B cell (primary cell): ENCODE data around the gene NFIC. TPM values are rescaled to one million over a fixed set of nuclear protein-coding genes. Genes with fewer than 3 reads are reported as not detected.

Source experiments
- ATAC-seq: fragments of 200-7000 bp; cut with Tn5 transposase; one replicate; pipeline ENCODE4 v1.10.0; 2021; ENCODE audit warnings: low read depth, mild to moderate bottlenecking, moderate number of reproducible peaks, moderate library complexity
- CTCF ChIA-PET: fragments of 350-600 bp; sonication (Branson Sonifier 250); formaldehyde crosslinking; loops from one replicate; lab custom pipeline; 2021; ENCODE audit warnings: antibody characterized with exemption, inconsistent platforms; lab: Charles Lee
- POLR2A ChIA-PET: fragments of 350-600 bp; sonication (Branson Sonifier 250); formaldehyde crosslinking; loops from one replicate; lab custom pipeline; 2021; ENCODE audit warnings: antibody characterized with exemption; lab: Charles Lee
- DNase-seq: peaks from one replicate; pipeline ENCODE4 v3.0.0; 2013
- H2AFZ ChIP-seq: 2 replicates; pipeline ENCODE4 v1.6.1; 2012; ENCODE audit warnings: mild to moderate bottlenecking, low read depth, low read length; ENCODE audit not compliant: insufficient read depth, poor library complexity, severe bottlenecking
- H3K27ac ChIP-seq, 2 donors: 1 replicate in 1 of 2; 2 replicates in 1 of 2; pipeline ENCODE4 v1.5.1; 2012 to 2013; ENCODE audit warnings: low read length in 2 of 2, mild to moderate bottlenecking in 2 of 2, moderate library complexity in 1 of 2
- H3K27me3 ChIP-seq, 4 experiments: fragments of 200-600 bp in 1 of 4; sonication (generic) in 1 of 4; replicated peaks in 1 of 4; 1 replicate in 2 of 4; 2 replicates in 2 of 4; pipeline versions ENCODE4 v1.6.1 to v1.7.0; 2013 to 2016; ENCODE audit warnings: low read length in 3 of 4, mild to moderate bottlenecking in 2 of 4, mixed read lengths in 1 of 4, moderate library complexity in 1 of 4; ENCODE audit not compliant: insufficient read depth in 4 of 4, control insufficient read depth in 3 of 4; ENCODE audit errors: control extremely low read depth in 1 of 4
- H3K36me3 ChIP-seq, 2 experiments: replicated peaks in 1 of 2; 1 replicate in 1 of 2; 2 replicates in 1 of 2; pipeline versions ENCODE4 v1.6.1 to v1.7.1; 2013; ENCODE audit warnings: low read length in 1 of 2; ENCODE audit not compliant: insufficient read depth in 2 of 2, control insufficient read depth in 1 of 2; ENCODE audit errors: control extremely low read depth in 1 of 2, extremely low read depth in 1 of 2
- H3K4me1 ChIP-seq, 2 donors: fragments of 200-600 bp in 1 of 2; sonication (generic) in 1 of 2; 1 replicate in 1 of 2; 2 replicates in 1 of 2; pipeline versions ENCODE4 v1.5.1 to v1.6.1; 2013 to 2017; ENCODE audit warnings: low read length in 2 of 2; ENCODE audit not compliant: control insufficient read depth in 2 of 2, insufficient read depth in 2 of 2
- H3K4me2 ChIP-seq: replicated peaks from 2 replicates; pipeline ENCODE3; 2012; ENCODE audit warnings: mild to moderate bottlenecking, low read depth, low read length; ENCODE audit not compliant: poor library complexity, severe bottlenecking
- H3K4me3 ChIP-seq, 5 experiments: fragments of 200-600 bp in 1 of 5; sonication (generic) in 1 of 5; 1 replicate in 3 of 5; 2 replicates in 2 of 5; pipeline versions ENCODE4 v1.5.1 to v1.7.0; 2011 to 2016; ENCODE audit warnings: low read length in 4 of 5, mild to moderate bottlenecking in 4 of 5, low read depth in 2 of 5, control low read depth in 1 of 5, moderate library complexity in 1 of 5; ENCODE audit not compliant: insufficient read depth in 1 of 5; ENCODE audit errors: control extremely low read depth in 1 of 5, extremely low read depth in 1 of 5
- H3K79me2 ChIP-seq: fragments of 200-600 bp; sonication (generic); one replicate; pipeline ENCODE4 v1.6.0; 2016; ENCODE audit warnings: low read length; ENCODE audit not compliant: control insufficient read depth, insufficient read depth
- H3K9ac ChIP-seq: fragments of 200-600 bp; sonication (generic); 2 replicates; pipeline ENCODE4 v1.6.1; 2017; ENCODE audit warnings: mild to moderate bottlenecking, low read length, moderate library complexity
- H3K9me3 ChIP-seq, 3 donors: one replicate each; pipeline versions ENCODE4 v1.6.1 to v1.7.1; 2013; ENCODE audit warnings: low read length in 2 of 3; ENCODE audit not compliant: control insufficient read depth in 2 of 3, insufficient read depth in 1 of 3; ENCODE audit errors: control extremely low read depth in 1 of 3
- H4K20me1 ChIP-seq: 2 replicates; pipeline ENCODE4 v1.6.0; 2012; ENCODE audit warnings: mild to moderate bottlenecking, low read length; ENCODE audit not compliant: insufficient read depth, control insufficient read depth, poor library complexity, severe bottlenecking
- H3K27ac Mint-ChIP-seq: one replicate; pipeline ENCODE4 v1.8.0; 2021; ENCODE audit warnings: mixed read lengths
- H3K27me3 Mint-ChIP-seq: one replicate; pipeline ENCODE4 v1.8.0; 2021; ENCODE audit warnings: mixed read lengths
- H3K4me1 Mint-ChIP-seq: one replicate; pipeline ENCODE4 v1.8.0; 2021; ENCODE audit warnings: mixed read lengths
- H3K4me3 Mint-ChIP-seq: one replicate; pipeline ENCODE4 v1.8.0; 2021; ENCODE audit warnings: mixed read lengths
- H3K9me3 Mint-ChIP-seq: one replicate; pipeline ENCODE4 v1.8.0; 2022; ENCODE audit warnings: mixed read lengths; ENCODE audit not compliant: insufficient read depth
- EZH2 ChIP-seq: IDR thresholded peaks from 2 replicates; pipeline ENCODE4 v1.6.1; 2012; ENCODE audit warnings: borderline replicate concordance, low read depth, mild to moderate bottlenecking, moderate library complexity, low read length; ENCODE audit not compliant: insufficient read depth, poor library complexity, severe bottlenecking
- WGBS: methylation state at CpG from one replicate; pipeline ENCODE4 v1.1.5; 2013; ENCODE audit warnings: missing lambda C conversion rate; ENCODE audit not compliant: insufficient coverage; 5-methylcytosine and 5-hydroxymethylcytosine counted together
- intact Hi-C: fragments of 100-400 bp; cut with micrococcal nuclease; formaldehyde crosslinking; loops from one replicate; pipeline ENCODE4 v1.10.0; 2022
- polyA plus RNA-seq: library from polyadenylated mRNA; depleted of rRNA; stranded (reverse); fragments of >200 nt; gene quantifications from 2 replicates; pipeline ENCODE4 v1.2.3, GENCODE V29; 2012
- total RNA-seq, 2 donors: library from RNA; stranded (reverse); fragments of 120-200 nt in 1 of 2; gene quantifications; 1 replicate in 1 of 2; 2 replicates in 1 of 2; pipeline versions ENCODE4 v1.2.3 to v1.2.4, GENCODE V29; 2013 to 2022
- TF ChIP-seq, protein P1 (sequence below): fragments of 200-600 bp; IDR thresholded peaks from one replicate; pipeline ENCODE4 v1.8.0; 2022; ENCODE audit warnings: antibody characterized with exemption, mild to moderate bottlenecking

Gene NFIC
- total and polyA plus RNA-seq, 2 donors (not counting 1 experiment from before 2014, with no cell fraction given) = 3.8 to 23.6 TPM

DNA sequence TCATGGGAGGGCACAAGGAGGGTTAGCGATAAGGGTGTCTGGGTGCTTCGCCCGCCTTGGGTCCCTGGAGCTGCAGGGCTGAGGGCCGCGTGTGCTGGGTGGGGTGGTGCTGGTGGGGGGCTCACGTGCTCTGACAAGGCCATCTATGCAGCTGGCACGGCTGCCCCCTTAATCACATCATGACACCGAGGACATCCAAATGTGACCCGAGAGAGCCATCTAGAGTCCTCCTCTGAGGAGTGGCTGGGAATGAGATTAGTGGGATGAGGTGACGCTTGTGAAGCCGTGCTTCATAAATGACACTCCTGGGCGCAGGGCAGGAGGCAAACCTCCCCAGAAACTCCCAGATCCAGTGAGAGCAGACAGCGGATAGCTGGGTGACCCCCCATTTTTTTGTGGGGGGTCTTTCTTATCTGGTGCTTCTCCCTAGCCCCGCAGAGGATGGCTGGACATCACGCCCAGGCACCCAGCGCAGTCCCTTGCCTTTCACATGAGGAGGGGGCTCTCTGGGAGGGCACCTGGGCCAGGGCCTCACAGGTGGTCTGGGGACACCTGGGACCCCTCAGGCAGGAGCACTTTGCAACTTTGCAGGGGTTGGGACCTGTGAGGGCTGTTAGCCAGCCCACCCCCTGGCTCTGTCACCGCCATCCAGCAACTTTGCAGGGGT lies 146.3 kb downstream of the NFIC start:
- POLR2A ChIA-PET = no interaction called here
- Histone ChIP-seq H3K27ac (no peak overlapping the region), H3K9ac (no peak overlapping the region), H4K20me1 (peaks cover 91% of the 10 kb centered on the region), H3K9me3 (peaks cover 0 to 5% (median 0%) of the 10 kb centered on the region in 3 donors), H3K79me2 (peaks cover 98% of the 10 kb centered on the region), H3K4me1 (peaks cover 11 to 23% of the 10 kb centered on the region in 2 donors), H3K36me3 (peaks cover 0 to 39% of the 10 kb centered on the region in 2 experiments), H3K4me3 (no peak overlapping the region), H3K27me3 (no peaks in the 10 kb centered on the region), H3K4me2 (no peak overlapping the region), H2AFZ (no peak overlapping the region)
- Mint-ChIP-seq H3K27me3 (no peaks in the 10 kb centered on the region), H3K27ac (no peak overlapping the region), H3K4me1 (peaks cover 58% of the 10 kb centered on the region), H3K9me3 (no peaks in the 10 kb centered on the region), H3K4me3 (no peak overlapping the region)
- DNase-seq = no peak
- CTCF ChIA-PET = no interaction called here
- WGBS = 96% methylated on average over 9 of the region's 17 CpGs
- no peak for ATAC-seq
- no peak for TF ChIP-seq EZH2
- TF ChIP-seq, protein P1, sequence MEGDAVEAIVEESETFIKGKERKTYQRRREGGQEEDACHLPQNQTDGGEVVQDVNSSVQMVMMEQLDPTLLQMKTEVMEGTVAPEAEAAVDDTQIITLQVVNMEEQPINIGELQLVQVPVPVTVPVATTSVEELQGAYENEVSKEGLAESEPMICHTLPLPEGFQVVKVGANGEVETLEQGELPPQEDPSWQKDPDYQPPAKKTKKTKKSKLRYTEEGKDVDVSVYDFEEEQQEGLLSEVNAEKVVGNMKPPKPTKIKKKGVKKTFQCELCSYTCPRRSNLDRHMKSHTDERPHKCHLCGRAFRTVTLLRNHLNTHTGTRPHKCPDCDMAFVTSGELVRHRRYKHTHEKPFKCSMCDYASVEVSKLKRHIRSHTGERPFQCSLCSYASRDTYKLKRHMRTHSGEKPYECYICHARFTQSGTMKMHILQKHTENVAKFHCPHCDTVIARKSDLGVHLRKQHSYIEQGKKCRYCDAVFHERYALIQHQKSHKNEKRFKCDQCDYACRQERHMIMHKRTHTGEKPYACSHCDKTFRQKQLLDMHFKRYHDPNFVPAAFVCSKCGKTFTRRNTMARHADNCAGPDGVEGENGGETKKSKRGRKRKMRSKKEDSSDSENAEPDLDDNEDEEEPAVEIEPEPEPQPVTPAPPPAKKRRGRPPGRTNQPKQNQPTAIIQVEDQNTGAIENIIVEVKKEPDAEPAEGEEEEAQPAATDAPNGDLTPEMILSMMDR = no peak
- intact Hi-C loops = no loop called here
